B cell (primary cell): Measurements from ENCODE around the gene ELP1. TPM values are rescaled to one million over a fixed set of nuclear protein-coding genes. Genes with fewer than 3 reads are reported as not detected.

Source experiments
- ATAC-seq: fragments of 200-7000 bp; cut with Tn5 transposase; one replicate; pipeline ENCODE4 v1.10.0; 2021; ENCODE audit warnings: low read depth, mild to moderate bottlenecking, moderate number of reproducible peaks, moderate library complexity
- CTCF ChIA-PET: fragments of 350-600 bp; sonication (Branson Sonifier 250); formaldehyde crosslinking; loops from one replicate; lab custom pipeline; 2021; ENCODE audit warnings: antibody characterized with exemption, inconsistent platforms; lab: Charles Lee
- POLR2A ChIA-PET: fragments of 350-600 bp; sonication (Branson Sonifier 250); formaldehyde crosslinking; loops from one replicate; lab custom pipeline; 2021; ENCODE audit warnings: antibody characterized with exemption; lab: Charles Lee
- DNase-seq: peaks from one replicate; pipeline ENCODE4 v3.0.0; 2013
- H2AFZ ChIP-seq: 2 replicates; pipeline ENCODE4 v1.6.1; 2012; ENCODE audit warnings: mild to moderate bottlenecking, low read depth, low read length; ENCODE audit not compliant: insufficient read depth, poor library complexity, severe bottlenecking
- H3K27ac ChIP-seq, 2 donors: 1 replicate in 1 of 2; 2 replicates in 1 of 2; pipeline ENCODE4 v1.5.1; 2012 to 2013; ENCODE audit warnings: low read length in 2 of 2, mild to moderate bottlenecking in 2 of 2, moderate library complexity in 1 of 2
- H3K27me3 ChIP-seq, 4 experiments: fragments of 200-600 bp in 1 of 4; sonication (generic) in 1 of 4; replicated peaks in 1 of 4; 1 replicate in 2 of 4; 2 replicates in 2 of 4; pipeline versions ENCODE4 v1.6.1 to v1.7.0; 2013 to 2016; ENCODE audit warnings: low read length in 3 of 4, mild to moderate bottlenecking in 2 of 4, mixed read lengths in 1 of 4, moderate library complexity in 1 of 4; ENCODE audit not compliant: insufficient read depth in 4 of 4, control insufficient read depth in 3 of 4; ENCODE audit errors: control extremely low read depth in 1 of 4
- H3K36me3 ChIP-seq, 2 experiments: replicated peaks in 1 of 2; 1 replicate in 1 of 2; 2 replicates in 1 of 2; pipeline versions ENCODE4 v1.6.1 to v1.7.1; 2013; ENCODE audit warnings: low read length in 1 of 2; ENCODE audit not compliant: insufficient read depth in 2 of 2, control insufficient read depth in 1 of 2; ENCODE audit errors: control extremely low read depth in 1 of 2, extremely low read depth in 1 of 2
- H3K4me1 ChIP-seq, 2 donors: fragments of 200-600 bp in 1 of 2; sonication (generic) in 1 of 2; 1 replicate in 1 of 2; 2 replicates in 1 of 2; pipeline versions ENCODE4 v1.5.1 to v1.6.1; 2013 to 2017; ENCODE audit warnings: low read length in 2 of 2; ENCODE audit not compliant: control insufficient read depth in 2 of 2, insufficient read depth in 2 of 2
- H3K4me2 ChIP-seq: replicated peaks from 2 replicates; pipeline ENCODE3; 2012; ENCODE audit warnings: mild to moderate bottlenecking, low read depth, low read length; ENCODE audit not compliant: poor library complexity, severe bottlenecking
- H3K4me3 ChIP-seq, 5 experiments: fragments of 200-600 bp in 1 of 5; sonication (generic) in 1 of 5; 1 replicate in 3 of 5; 2 replicates in 2 of 5; pipeline versions ENCODE4 v1.5.1 to v1.7.0; 2011 to 2016; ENCODE audit warnings: low read length in 4 of 5, mild to moderate bottlenecking in 4 of 5, low read depth in 2 of 5, control low read depth in 1 of 5, moderate library complexity in 1 of 5; ENCODE audit not compliant: insufficient read depth in 1 of 5; ENCODE audit errors: control extremely low read depth in 1 of 5, extremely low read depth in 1 of 5
- H3K79me2 ChIP-seq: fragments of 200-600 bp; sonication (generic); one replicate; pipeline ENCODE4 v1.6.0; 2016; ENCODE audit warnings: low read length; ENCODE audit not compliant: control insufficient read depth, insufficient read depth
- H3K9ac ChIP-seq: fragments of 200-600 bp; sonication (generic); 2 replicates; pipeline ENCODE4 v1.6.1; 2017; ENCODE audit warnings: mild to moderate bottlenecking, low read length, moderate library complexity
- H3K9me3 ChIP-seq, 3 donors: one replicate each; pipeline versions ENCODE4 v1.6.1 to v1.7.1; 2013; ENCODE audit warnings: low read length in 2 of 3; ENCODE audit not compliant: control insufficient read depth in 2 of 3, insufficient read depth in 1 of 3; ENCODE audit errors: control extremely low read depth in 1 of 3
- H4K20me1 ChIP-seq: 2 replicates; pipeline ENCODE4 v1.6.0; 2012; ENCODE audit warnings: mild to moderate bottlenecking, low read length; ENCODE audit not compliant: insufficient read depth, control insufficient read depth, poor library complexity, severe bottlenecking
- H3K27ac Mint-ChIP-seq: one replicate; pipeline ENCODE4 v1.8.0; 2021; ENCODE audit warnings: mixed read lengths
- H3K27me3 Mint-ChIP-seq: one replicate; pipeline ENCODE4 v1.8.0; 2021; ENCODE audit warnings: mixed read lengths
- H3K4me1 Mint-ChIP-seq: one replicate; pipeline ENCODE4 v1.8.0; 2021; ENCODE audit warnings: mixed read lengths
- H3K4me3 Mint-ChIP-seq: one replicate; pipeline ENCODE4 v1.8.0; 2021; ENCODE audit warnings: mixed read lengths
- H3K9me3 Mint-ChIP-seq: one replicate; pipeline ENCODE4 v1.8.0; 2022; ENCODE audit warnings: mixed read lengths; ENCODE audit not compliant: insufficient read depth
- CTCF ChIP-seq: fragments of 200-600 bp; IDR thresholded peaks from one replicate; pipeline ENCODE4 v1.8.0; 2022; ENCODE audit warnings: antibody characterized with exemption, mild to moderate bottlenecking
- EZH2 ChIP-seq: IDR thresholded peaks from 2 replicates; pipeline ENCODE4 v1.6.1; 2012; ENCODE audit warnings: borderline replicate concordance, low read depth, mild to moderate bottlenecking, moderate library complexity, low read length; ENCODE audit not compliant: insufficient read depth, poor library complexity, severe bottlenecking
- WGBS: methylation state at CpG from one replicate; pipeline ENCODE4 v1.1.5; 2013; ENCODE audit warnings: missing lambda C conversion rate; ENCODE audit not compliant: insufficient coverage; 5-methylcytosine and 5-hydroxymethylcytosine counted together
- intact Hi-C: fragments of 100-400 bp; cut with micrococcal nuclease; formaldehyde crosslinking; loops from one replicate; pipeline ENCODE4 v1.10.0; 2022
- polyA plus RNA-seq: library from polyadenylated mRNA; depleted of rRNA; stranded (reverse); fragments of >200 nt; gene quantifications from 2 replicates; pipeline ENCODE4 v1.2.3, GENCODE V29; 2012
- total RNA-seq, 2 donors: library from RNA; stranded (reverse); fragments of 120-200 nt in 1 of 2; gene quantifications; 1 replicate in 1 of 2; 2 replicates in 1 of 2; pipeline versions ENCODE4 v1.2.3 to v1.2.4, GENCODE V29; 2013 to 2022

The ELP1 gene
- total and polyA plus RNA-seq, 2 donors (not counting 1 experiment from before 2014, with no cell fraction given), result 20.8 to 29.4 TPM

GRCh38 chr9:108861997-108862396 is 71.9 kb downstream of the ELP1 start, which contains the start of gene ACTL7A:
Gene ACTL7A, plus strand, starts transcription at chr9:108862266. Its CDS starts 57 bp downstream, at chr9:108862323.
- peaks cover 2% of the 10 kb centered on the region for H3K9me3 Mint-ChIP-seq
- Histone ChIP-seq H2AFZ (no peak within 1 kb of the TSS), H4K20me1 (no peaks in the 10 kb centered on the region), H3K79me2 (no peaks in the 10 kb centered on the region), H3K27me3 (no peaks in the 10 kb centered on the region), H3K4me3 (no peak within 1 kb of the TSS), H3K27ac (no peak within 1 kb of the TSS), H3K4me2 (no peak within 1 kb of the TSS), H3K9me3 (no peaks in the 10 kb centered on the region), H3K9ac (no peak within 1 kb of the TSS), H3K4me1 (no peaks in the 10 kb centered on the region), H3K36me3 (no peaks in the 10 kb centered on the region)
- H3K4me1 Mint-ChIP-seq, result no peaks in the 10 kb centered on the region
- no peaks in the 10 kb centered on the region for H3K27me3 Mint-ChIP-seq
- WGBS, result 100% methylated on average over 1 of the region's 3 CpGs
- H3K27ac Mint-ChIP-seq, result no peak within 1 kb of the TSS
- no peak for ATAC-seq
- intact Hi-C loops, result no loop called here
- DNase-seq, result no peak
- POLR2A ChIA-PET, result no interaction called here
- CTCF ChIA-PET, result no interaction called here
- H3K4me3 Mint-ChIP-seq, result no peak within 1 kb of the TSS
- TF ChIP-seq CTCF, result no peak
- TF ChIP-seq EZH2, result no peak

- Histone ChIP-seq H3K27ac (no peak overlapping the region), H3K36me3 (no peaks in the 10 kb centered on the region), H4K20me1 (no peaks in the 10 kb centered on the region), H3K9ac (no peak overlapping the region), H3K9me3 (no peaks in the 10 kb centered on the region), H3K4me3 (no peak overlapping the region), H3K27me3 (no peaks in the 10 kb centered on the region), H3K4me2 (no peak overlapping the region), H3K79me2 (no peaks in the 10 kb centered on the region), H2AFZ (no peak overlapping the region), H3K4me1 (no peaks in the 10 kb centered on the region)
- Mint-ChIP-seq H3K4me1 (no peaks in the 10 kb centered on the region), H3K27ac (no peak overlapping the region), H3K27me3 (no peaks in the 10 kb centered on the region), H3K9me3 (peaks cover 2% of the 10 kb centered on the region), H3K4me3 (no peak overlapping the region)
- DNase-seq, result no peak
- TF ChIP-seq EZH2 (no peak), CTCF (no peak)
- intact Hi-C loops, result no loop called here
- ChIA-PET CTCF (no interaction called here), POLR2A (no interaction called here)
- 89% methylated on average over 7 of the region's 7 CpGs for whole genome bisulfite sequencing
- ATAC-seq, result no peak
Measured at GRCh38 chr9:108861464-108861863, 72.5 kb downstream of the ELP1 start.
